ENCODE data around the gene UBL7.

The UBL7 gene

DNA sequence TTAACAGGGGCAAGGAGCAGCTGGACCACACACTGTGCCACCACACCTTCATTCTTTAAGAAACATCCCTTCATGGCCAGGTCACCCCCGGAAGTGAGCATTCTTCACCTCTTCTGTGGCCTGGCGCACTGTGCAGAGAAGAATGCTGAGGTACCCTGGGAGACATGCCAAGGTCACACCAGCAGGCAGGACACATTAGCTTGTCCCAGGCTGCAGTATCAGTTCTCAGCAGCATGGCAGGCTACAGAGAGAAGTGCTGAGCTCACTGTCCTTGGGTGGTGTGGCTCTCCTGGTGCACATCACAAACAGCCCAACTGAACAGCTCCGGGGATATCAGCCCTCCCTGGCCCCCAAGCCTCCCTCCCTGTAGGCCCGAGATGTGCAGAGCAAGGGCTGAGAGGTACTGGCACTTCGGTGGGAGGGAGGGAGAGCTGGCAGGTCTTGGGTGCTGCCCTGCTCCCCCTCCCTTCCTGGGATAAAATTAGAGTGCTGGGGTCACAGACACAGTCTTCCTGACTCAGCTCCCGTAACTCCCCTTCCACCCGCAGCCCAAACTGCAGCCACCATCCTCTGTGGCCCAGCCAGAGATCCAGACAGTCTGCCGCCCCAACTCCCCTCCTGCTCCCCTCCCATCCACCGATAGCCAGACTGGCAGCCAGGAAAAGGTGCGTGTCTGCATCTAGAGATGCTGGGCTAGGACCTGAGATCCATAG is 40.6 kb downstream of the UBL7 start:
- peak; percentile 38 for DNase-seq (ENCODE audit: insufficient read length, low spot score)
- FAIRE-seq, result no peak
- TF ChIP-seq POLR2A (IDR thresholded peaks at IDR 0.05; ENCODE audit: low read depth, low read length), result no peak

DNA sequence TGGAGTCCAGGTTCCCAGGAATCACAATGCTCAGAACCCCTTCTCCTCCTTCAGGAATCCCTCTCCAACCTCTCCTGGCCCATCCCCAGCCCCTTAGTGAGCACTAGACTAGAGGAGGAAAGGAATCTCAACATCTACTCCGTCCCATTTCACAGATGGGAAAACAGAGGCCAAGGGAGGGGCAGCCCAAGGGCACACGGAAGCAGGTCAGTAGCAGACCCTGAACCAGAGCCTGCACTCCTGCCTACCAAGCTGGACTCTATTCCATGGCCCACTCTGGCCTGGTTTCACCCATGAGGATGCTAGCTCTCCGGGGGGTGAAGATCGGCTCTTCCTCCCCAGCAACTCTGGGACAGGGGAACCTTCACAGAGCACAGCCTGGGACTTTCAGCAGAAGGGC is 41.5 kb downstream of the UBL7 start:
- DNase-seq (ENCODE audit: insufficient read length, low spot score) (no peak), FAIRE-seq (no peak)
- no peak for TF ChIP-seq POLR2A (IDR thresholded peaks at IDR 0.05; ENCODE audit: low read depth, low read length)

DNA sequence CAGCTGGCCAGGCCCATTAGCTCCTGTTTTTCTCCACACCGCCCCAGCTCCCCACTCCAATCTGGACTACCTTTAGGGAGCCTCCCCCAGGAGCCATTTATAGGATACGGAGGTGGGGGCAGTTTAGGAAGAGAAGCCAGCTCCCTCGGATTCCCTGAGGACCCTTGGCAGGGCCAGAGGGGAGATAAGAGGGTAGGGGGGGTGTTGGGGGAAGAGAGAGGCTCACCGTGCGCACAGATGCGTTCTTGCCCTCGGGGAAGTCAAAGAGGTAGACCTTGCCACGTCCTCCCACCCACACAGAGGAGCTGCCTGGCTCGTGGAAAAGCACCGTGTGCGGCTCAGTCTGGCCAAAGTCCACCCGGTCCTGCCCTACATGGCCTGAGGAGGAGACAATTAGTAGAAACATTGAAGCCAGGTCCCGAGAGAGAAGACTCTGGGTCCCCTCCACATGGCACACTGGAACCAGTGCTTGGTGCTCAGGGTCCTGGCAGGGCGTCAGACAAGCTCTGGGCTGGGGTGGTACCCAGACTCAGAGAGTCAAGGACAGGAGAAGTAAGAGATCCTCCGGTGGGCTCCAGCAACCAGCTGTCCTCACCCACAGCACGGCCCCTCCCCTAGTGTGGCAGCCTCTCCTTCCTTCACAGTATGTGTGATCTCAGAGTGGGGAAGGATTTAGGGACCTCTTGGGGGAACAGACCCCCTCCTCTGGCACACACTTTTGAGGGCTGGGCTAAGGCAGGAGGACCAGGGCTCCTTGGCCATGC is 42.2 kb downstream of the UBL7 start:
- DNase-seq (ENCODE audit: insufficient read length, low spot score) (no peak), FAIRE-seq (no peak)
- TF ChIP-seq POLR2A (IDR thresholded peaks at IDR 0.05; ENCODE audit: low read depth, low read length), result no peak

DNA sequence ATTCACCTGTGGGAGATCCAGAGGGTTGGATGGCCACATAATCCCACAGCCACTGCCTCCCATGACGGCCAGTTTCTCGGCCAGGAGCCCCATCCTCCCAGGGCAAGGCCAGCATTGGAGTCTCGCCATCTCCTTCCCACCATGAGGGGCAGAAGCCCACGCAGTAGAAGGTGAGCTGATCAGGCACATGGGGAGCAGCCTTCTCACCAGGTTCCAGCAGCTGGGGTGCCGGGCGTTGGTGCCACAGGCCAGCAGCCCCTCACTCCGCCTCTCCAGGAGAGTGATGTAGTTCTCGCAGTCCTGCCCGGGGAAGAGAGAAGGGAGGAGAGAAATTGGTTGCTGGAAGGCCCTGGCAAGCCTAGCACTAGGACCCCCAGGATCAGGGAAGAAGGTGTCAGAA is 43.3 kb downstream of the UBL7 start:
- no peak for DNase-seq (ENCODE audit: insufficient read length, low spot score)
- no peak for TF ChIP-seq POLR2A (IDR thresholded peaks at IDR 0.05; ENCODE audit: low read depth, low read length)
- FAIRE-seq, result no peak

DNA sequence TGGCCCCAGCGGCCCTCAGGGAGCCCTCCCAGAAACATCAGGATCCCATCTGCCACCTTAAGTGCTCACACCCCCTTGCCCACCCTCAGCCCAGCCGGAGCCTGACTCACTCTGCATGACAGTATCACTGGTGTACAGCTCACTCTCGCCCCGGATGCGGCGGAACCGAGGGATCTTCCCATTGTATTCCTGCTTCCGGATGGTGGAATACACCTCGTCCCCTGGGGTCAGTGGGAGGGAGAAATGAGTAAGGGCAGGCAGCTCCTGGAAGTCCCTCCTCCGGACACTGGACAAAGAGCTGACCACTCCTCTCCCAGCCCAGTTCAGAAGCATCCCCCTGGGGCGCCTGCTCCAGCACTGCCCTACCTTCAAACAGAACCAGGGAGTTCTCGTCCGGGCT is 43.7 kb downstream of the UBL7 start:
- DNase-seq (ENCODE audit: insufficient read length, low spot score), result no peak
- no peak for TF ChIP-seq POLR2A (IDR thresholded peaks at IDR 0.05; ENCODE audit: low read depth, low read length)
- no peak for FAIRE-seq

DNA sequence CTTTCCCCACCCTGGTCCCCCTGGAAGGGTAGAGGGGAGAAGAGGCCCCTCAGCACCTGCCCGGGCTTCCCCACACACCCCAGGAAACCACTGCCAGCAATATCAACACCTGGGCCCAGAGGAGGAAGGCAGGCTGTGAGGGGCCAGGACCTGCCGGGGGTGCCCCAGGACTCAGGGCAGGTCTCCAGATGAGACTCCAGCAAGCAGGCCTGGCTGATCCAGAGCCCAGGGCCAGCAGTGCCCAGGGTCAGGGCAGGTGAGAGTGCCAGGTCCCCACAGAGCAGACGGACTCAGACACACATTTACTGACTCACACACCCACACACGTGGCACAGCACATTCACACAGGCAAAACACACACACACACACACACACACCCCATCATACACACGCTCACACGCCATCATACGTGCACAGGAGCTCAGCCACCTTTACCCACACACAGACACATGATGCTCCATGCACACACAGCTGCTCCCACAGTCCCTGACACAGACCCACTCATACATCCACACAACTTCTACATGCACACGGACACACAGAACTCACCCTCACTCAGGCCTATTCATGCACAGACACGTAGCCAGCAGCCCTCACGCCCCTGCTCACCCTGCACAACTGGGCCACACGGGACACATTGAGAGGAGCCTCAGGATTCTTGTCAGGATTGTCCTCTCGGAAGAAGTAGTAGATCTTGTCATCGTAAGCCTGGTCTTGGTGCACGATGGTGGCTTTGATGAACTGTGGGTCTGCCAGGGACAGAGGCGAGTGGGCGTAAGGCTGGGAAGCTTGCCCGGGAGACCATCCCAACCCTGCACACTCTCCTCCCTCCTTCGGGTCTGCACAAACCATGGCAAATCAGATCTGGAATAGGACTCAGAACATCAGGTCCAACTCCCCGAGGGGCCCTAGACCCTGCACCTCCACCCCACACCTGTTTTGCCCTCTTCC is 44.7 kb downstream of the UBL7 start:
- TF ChIP-seq POLR2A (IDR thresholded peaks at IDR 0.05; ENCODE audit: low read depth, low read length), result no peak
- FAIRE-seq, result no peak

DNA sequence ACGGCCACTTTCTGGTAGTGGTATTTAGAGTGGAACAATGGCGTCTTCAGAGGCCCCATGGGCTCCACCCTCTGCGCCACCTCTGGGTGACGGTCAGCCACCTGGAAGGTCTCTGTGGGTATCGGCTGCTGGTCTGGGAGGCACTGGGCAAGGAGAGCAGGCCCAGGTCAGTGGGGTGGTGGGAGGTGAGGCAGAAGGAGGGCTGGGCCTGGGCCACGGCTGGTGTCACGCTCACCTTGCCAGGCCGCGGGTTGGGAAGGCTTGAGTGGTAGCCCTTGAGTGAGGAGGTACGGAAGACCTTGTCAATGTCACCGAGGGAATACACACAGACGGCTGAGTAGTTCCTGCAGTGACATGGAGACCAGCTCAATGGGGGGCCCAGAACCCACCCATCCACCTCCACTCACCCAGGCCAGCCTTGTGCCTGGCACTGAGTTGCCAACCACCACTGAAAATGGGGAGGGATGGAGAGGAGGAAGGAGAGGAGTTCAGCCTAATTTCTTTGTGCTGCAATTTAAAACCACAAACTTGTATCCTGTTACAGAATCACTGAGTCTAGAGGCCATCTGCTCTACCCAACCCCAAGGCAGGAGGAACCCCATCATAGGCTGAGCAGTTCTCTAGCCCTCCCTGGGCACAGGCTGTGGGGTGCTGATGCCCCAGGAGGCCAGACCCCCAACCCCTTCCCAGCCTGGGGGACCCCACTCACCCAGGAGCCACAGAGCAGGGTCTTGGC is 46.2 kb downstream of the UBL7 start:
- DNase-seq (ENCODE audit: insufficient read length, low spot score), result no peak
- no peak for FAIRE-seq
- TF ChIP-seq POLR2A (IDR thresholded peaks at IDR 0.05; ENCODE audit: low read depth, low read length), result no peak

More for the DNA sequence above, 44.7 kb downstream of the UBL7 start:
- no peak for DNase-seq (ENCODE audit: insufficient read length, low spot score)

DNA sequence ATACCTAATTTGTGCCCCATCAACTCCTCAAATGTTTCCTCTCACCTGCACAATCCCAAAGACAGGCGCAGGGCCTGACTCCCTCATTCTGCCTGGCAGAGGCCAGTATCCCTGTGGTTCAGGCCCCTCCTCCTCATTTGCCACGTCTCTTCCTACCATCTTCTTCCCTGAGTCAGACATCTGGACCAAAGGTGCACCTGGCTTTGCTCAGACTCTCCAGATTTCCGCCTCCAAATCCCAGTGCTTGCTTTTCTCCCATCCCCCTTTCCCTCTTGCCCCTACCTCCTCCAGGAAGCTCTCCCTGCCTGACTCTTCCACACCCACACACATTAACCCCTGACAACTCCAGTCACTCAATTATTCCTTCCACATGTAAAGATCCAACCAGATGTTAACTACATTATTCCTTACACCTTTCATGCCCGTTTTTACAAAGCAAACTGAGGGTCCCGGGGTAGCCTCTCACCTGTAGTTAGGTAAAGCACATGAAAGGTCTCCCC is 46.8 kb downstream of the UBL7 start:
- DNase-seq (ENCODE audit: insufficient read length, low spot score) (no peak), FAIRE-seq (no peak)
- TF ChIP-seq POLR2A (IDR thresholded peaks at IDR 0.05; ENCODE audit: low read depth, low read length), result no peak

DNA sequence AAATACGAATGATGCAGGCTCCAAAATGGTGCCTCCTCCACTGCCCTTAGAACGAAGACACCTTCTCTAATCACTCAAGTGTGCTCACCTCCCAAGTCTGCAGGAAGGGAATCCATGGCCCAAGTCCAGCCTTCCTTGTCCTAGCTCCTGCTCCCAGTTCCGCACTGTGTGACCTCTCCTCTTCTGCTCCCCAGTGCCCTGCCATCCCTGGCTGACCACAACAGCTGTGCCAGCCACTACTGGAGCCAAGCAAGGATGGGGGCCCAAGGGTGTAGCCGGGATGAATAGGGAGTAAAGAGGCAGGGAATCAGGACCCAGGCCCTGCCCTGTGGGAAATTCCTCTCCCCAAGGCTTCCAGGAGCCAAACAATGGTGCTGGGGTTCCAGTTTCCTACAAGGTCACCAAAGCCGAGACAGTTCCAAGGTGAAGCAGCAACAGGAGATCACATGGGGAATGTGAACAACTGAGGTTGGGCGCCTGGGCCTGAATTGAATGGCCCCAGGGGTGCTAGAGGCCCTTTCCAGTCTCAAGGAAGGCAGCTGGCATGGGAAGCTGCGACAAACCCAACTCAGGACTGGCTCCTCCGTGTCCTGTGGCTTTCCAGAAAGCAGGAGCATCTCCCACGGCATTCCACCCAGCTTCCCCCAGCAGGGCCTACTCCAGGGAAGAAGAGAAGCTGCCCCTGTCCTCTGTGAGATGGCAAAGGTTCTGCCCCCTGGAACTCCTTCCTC is 47.4 kb downstream of the UBL7 start:
- DNase-seq (ENCODE audit: insufficient read length, low spot score) (no peak), FAIRE-seq (no peak)

DNA sequence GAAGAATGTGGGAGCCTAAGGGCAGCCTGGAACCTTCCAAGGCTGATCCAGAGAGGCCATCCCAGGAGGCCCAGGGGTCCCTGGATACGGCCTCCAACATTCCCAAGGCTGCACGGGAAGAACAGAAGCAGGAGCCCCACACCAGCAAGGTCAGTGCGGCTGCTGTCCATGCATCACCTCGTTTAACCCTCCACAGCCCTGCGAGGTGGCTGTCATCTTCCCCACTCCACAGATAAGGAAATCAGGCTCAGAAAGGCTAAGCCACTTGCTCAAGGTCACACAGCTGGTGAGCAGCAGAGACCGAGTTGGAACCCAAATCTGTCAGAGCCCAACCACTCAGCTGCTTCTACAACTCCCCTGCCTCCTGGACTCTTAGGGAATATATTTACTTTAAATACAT is 48.8 kb downstream of the UBL7 start:
- FAIRE-seq (no peak), DNase-seq (ENCODE audit: insufficient read length, low spot score) (no peak)
- TF ChIP-seq POLR2A (IDR thresholded peaks at IDR 0.05; ENCODE audit: low read depth, low read length), result no peak

More for the DNA sequence above, 47.4 kb downstream of the UBL7 start:
- no peak for TF ChIP-seq POLR2A (IDR thresholded peaks at IDR 0.05; ENCODE audit: low read depth, low read length)

DNA sequence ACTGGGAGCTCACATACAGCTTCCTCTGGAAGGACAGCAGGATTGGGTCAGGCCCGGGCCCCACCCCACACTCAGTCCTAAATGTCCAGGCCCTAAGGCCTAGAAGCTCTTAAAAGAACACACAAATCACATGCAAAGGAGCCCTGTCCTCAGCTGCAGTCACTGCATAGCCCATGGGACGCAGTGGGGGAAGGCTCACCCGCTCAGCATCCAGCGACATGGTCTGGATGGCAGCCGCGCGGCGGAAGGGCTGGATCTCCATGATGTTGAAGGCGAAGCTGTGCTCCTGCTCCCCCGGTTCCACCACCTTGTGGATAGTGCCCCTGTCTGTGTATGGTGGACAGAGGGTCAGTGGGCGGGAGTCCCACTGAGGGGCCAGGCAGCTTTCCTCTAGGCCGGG is 49.3 kb downstream of the UBL7 start:
- TF ChIP-seq POLR2A (IDR thresholded peaks at IDR 0.05; ENCODE audit: low read depth, low read length), result no peak
- FAIRE-seq (no peak), DNase-seq (ENCODE audit: insufficient read length, low spot score) (no peak)

DNA sequence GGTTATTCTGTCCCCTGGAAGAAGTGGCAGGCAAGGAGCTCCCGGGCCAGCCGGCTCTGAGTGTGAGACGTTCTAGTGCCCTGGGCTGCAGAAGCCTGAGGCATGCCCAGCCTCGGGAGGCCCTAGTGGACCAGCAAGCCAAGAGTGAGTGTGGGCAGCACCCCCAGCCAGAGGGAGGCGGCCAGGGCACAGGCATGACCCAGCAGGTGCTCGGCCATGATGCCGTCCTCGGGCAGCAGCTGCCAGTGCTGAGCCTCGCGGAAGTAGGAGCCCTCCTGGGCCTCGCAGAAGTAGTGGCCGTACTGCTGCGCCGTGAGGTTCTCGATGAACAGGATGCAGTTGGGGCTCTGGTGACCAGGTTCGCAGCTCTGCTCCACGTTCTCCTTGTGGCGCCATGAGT is 50.5 kb downstream of the UBL7 start:
- TF ChIP-seq POLR2A (IDR thresholded peaks at IDR 0.05; ENCODE audit: low read depth, low read length), result no peak
- no peak for DNase-seq (ENCODE audit: insufficient read length, low spot score)
- no peak for FAIRE-seq

DNA sequence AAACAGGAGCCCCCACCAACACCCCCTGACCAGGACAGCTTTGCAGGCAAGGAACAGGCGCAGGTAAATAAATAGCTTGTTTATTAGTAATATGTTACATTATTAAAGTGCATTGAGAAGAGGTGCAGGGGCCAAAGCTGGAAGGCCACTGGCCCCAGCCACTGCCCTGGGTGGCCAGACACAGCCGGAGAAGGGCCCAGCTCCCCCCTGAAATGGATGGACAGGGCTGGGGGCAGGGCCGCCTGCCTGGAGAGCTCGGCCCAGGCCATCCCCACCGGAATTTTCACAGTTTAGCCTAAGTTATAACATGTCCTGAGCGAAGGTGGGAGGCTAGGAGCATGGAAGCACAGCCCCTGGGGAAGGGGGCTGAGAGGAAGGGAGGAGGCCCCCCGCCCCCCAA is 51.7 kb downstream of the UBL7 start:
- no peak for TF ChIP-seq POLR2A (IDR thresholded peaks at IDR 0.05; ENCODE audit: low read depth, low read length)
- DNase-seq (ENCODE audit: insufficient read length, low spot score), result no peak
- FAIRE-seq, result no peak
